OCI-LY1 (cell line): ENCODE results near the gene SLC2A11.

Experiments used
- CTCF ChIP-seq: fragments of 200-600 bp; sonication (generic), shearing (Covaris generic); IDR thresholded peaks from 2 replicates; pipeline ENCODE4 v1.5.1; 2017; ENCODE audit warnings: mild to moderate bottlenecking, antibody characterized with exemption, low read length, moderate library complexity, mixed read lengths
- EZH2 ChIP-seq: fragments of 200-600 bp; sonication (generic), shearing (Covaris generic); IDR thresholded peaks from 2 replicates; pipeline ENCODE4 v1.8.0; 2017; ENCODE audit warnings: borderline replicate concordance, mixed run types, mild to moderate bottlenecking, antibody characterized with exemption, low read length, moderate library complexity, mixed read lengths

GRCh38 chr22:23841736-23842445, 15.8 kb upstream of the SLC2A11 start:
- no peak for TF ChIP-seq CTCF
- no peak for TF ChIP-seq EZH2
